PC-9 (cell line): Measurements from ENCODE around the gene GRK2. TPM values are rescaled to one million over a fixed set of nuclear protein-coding genes. Genes with fewer than 3 reads are reported as not detected.

Source experiments
- BruUV-seq: library from RNA; stranded (reverse); fragments of 400-500 nt; replicated peaks from 2 replicates; lab custom pipeline; 2021; lab: Mats Ljungman, UMichigan
- CTCF ChIA-PET: fragments of 300-600 bp; sonication (Branson Sonifier 250); formaldehyde crosslinking; loops from one replicate; lab custom pipeline; 2022; ENCODE audit warnings: antibody characterized with exemption; lab: Charles Lee
- POLR2A ChIA-PET: fragments of 300-600 bp; sonication (Branson Sonifier 250); formaldehyde crosslinking; loops from one replicate; lab custom pipeline; 2022; ENCODE audit warnings: antibody characterized with exemption; ENCODE audit not compliant: unreplicated experiment; lab: Charles Lee
- DNase-seq, 2 experiments: peaks; one replicate each; pipeline versions ENCODE4 v3.0.0 to v3.0.0-alpha.2; 2015 to 2022; ENCODE audit warnings: mixed read lengths in 1 of 2
- H2AFZ ChIP-seq: fragments of 200-600 bp; sonication (generic); 2 replicates; pipeline ENCODE4 v1.8.1; 2017; ENCODE audit warnings: antibody characterized with exemption
- H3F3A ChIP-seq: fragments of 200-600 bp; sonication (generic); 2 replicates; pipeline ENCODE4 v1.8.1; 2017; ENCODE audit warnings: antibody characterized with exemption, mild to moderate bottlenecking, low read depth; ENCODE audit not compliant: insufficient read depth
- H3K27ac ChIP-seq: fragments of 200-600 bp; sonication (generic); 2 replicates; pipeline ENCODE4 v1.6.1; 2016; ENCODE audit warnings: mixed run types
- H3K27me3 ChIP-seq: fragments of 200-600 bp; sonication (generic); 2 replicates; pipeline ENCODE4 v1.6.1; 2016; ENCODE audit warnings: low read depth, mixed run types; ENCODE audit not compliant: insufficient read depth
- H3K36me3 ChIP-seq: fragments of 200-600 bp; sonication (generic); 2 replicates; pipeline ENCODE4 v1.6.1; 2016; ENCODE audit warnings: low read depth, mixed run types
- H3K4me1 ChIP-seq: fragments of 200-600 bp; sonication (generic); replicated peaks from 2 replicates; pipeline ENCODE4 v1.6.1; 2016; ENCODE audit warnings: mixed run types; ENCODE audit not compliant: insufficient read depth
- H3K4me2 ChIP-seq: fragments of 200-600 bp; sonication (generic); 2 replicates; pipeline ENCODE4 v1.6.1; 2017; ENCODE audit warnings: mixed run types
- H3K4me3 ChIP-seq: fragments of 200-600 bp; sonication (generic); 2 replicates; pipeline ENCODE4 v1.6.1; 2016; ENCODE audit warnings: mixed run types
- H3K79me2 ChIP-seq: fragments of 200-600 bp; sonication (generic); 2 replicates; pipeline ENCODE4 v1.6.1; 2017; ENCODE audit warnings: low read depth, mixed run types
- H3K9me2 ChIP-seq: fragments of 200-600 bp; sonication (generic); 2 replicates; pipeline ENCODE4 v1.8.1; 2017; ENCODE audit warnings: mild to moderate bottlenecking; ENCODE audit not compliant: insufficient read depth
- H3K9me3 ChIP-seq: fragments of 200-600 bp; sonication (generic); 2 replicates; pipeline ENCODE4 v1.8.1; 2016; ENCODE audit warnings: low read depth; ENCODE audit not compliant: insufficient read depth
- H4K20me1 ChIP-seq: fragments of 200-600 bp; sonication (generic); 2 replicates; pipeline ENCODE4 v1.8.1; 2017; ENCODE audit not compliant: insufficient read depth
- CTCF ChIP-seq: fragments of 200-600 bp; sonication (generic); conservative IDR thresholded peaks from 2 replicates; pipeline ENCODE4 v1.6.1; 2017; ENCODE audit warnings: mixed run types, antibody characterized with exemption, mild to moderate bottlenecking, moderate library complexity
- EZH2 ChIP-seq: fragments of 200-600 bp; sonication (generic); IDR thresholded peaks from 2 replicates; pipeline ENCODE4 v1.8.0; 2017; ENCODE audit warnings: antibody characterized with exemption, low read depth
- intact Hi-C: fragments of 100-400 bp; cut with micrococcal nuclease; formaldehyde crosslinking; loops from one replicate; pipeline ENCODE4 v1.10.0; 2022; ENCODE audit not compliant: unreplicated experiment
- total RNA-seq: library from RNA; stranded (reverse); gene quantifications from 2 replicates; pipeline ENCODE4 v1.2.3, GENCODE V29; 2021

GRK2 gene
- total RNA-seq, 1 experiment from 2014 or later: 76.7 TPM

- CTCF ChIA-PET: no interaction called here
- no peak for TF ChIP-seq EZH2
- TF ChIP-seq CTCF: no peak
- POLR2A ChIA-PET: interaction anchor here (0.7 kb wide), 1 partner anchor 19 kb away, joined by 6 read pairs; the partner anchor contains the start of gene ANKRD13D
- Histone ChIP-seq H3K36me3 (peaks cover 5% of the 10 kb centered on the region; the same call in 1 of the 2 replicates), H4K20me1 (no peaks in the 10 kb centered on the region), H3K27ac (no peak overlapping the region), H3K27me3 (no peaks in the 10 kb centered on the region), H3K4me1 (peaks cover 43% of the 10 kb centered on the region), H3K9me3 (no peaks in the 10 kb centered on the region), H3F3A (peaks cover 46% of the 10 kb centered on the region), H3K4me3 (no peak overlapping the region), H3K4me2 (no peak overlapping the region), H3K79me2 (peaks cover 27% of the 10 kb centered on the region), H3K9me2 (no peaks in the 10 kb centered on the region), H2AFZ (no peak overlapping the region)
- intact Hi-C loops: no loop called here
- DNase-seq: no peak
- BruUV-seq: no TSS peak
Measured at GRCh38 chr11:67307545-67308001, 41.3 kb downstream of the GRK2 start.

- TF ChIP-seq CTCF: no peak
- no peak for TF ChIP-seq EZH2
- H3K4me3 ChIP-seq: no peak overlapping the region
- peaks cover 5% of the 10 kb centered on the region; the same call in 1 of the 2 replicates for H3K36me3 ChIP-seq
- H3K79me2 ChIP-seq: peaks cover 27% of the 10 kb centered on the region
- no peaks in the 10 kb centered on the region for H3K9me2 ChIP-seq
- peaks cover 45% of the 10 kb centered on the region for H3K4me1 ChIP-seq
- CTCF ChIA-PET: no interaction called here
- DNase-seq: no peak
- POLR2A ChIA-PET: interaction anchor here (0.6 to 0.7 kb wide), 2 partner anchors 19 to 253 kb away, joined by 5 to 6 read pairs; partner anchors contain the start of gene ANKRD13D
- no peak overlapping the region for H2AFZ ChIP-seq
- no peak overlapping the region for H3K27ac ChIP-seq
- H3F3A ChIP-seq: peaks cover 47% of the 10 kb centered on the region
- no peaks in the 10 kb centered on the region for H3K9me3 ChIP-seq
- BruUV-seq: no TSS peak
- H4K20me1 ChIP-seq: no peaks in the 10 kb centered on the region
- no peaks in the 10 kb centered on the region for H3K27me3 ChIP-seq
- intact Hi-C loops: no loop called here
- no peak overlapping the region for H3K4me2 ChIP-seq
Measured at GRCh38 chr11:67308031-67308866, 42.0 kb downstream of the GRK2 start.

- Histone ChIP-seq H3K4me3 (no peak overlapping the region), H3K36me3 (peaks cover 5% of the 10 kb centered on the region; the same call in 1 of the 2 replicates), H3K9me3 (no peaks in the 10 kb centered on the region), H3K79me2 (peaks cover 21% of the 10 kb centered on the region), H3K4me2 (no peak overlapping the region), H3K27me3 (no peaks in the 10 kb centered on the region), H3K4me1 (peaks cover 54% of the 10 kb centered on the region), H4K20me1 (no peaks in the 10 kb centered on the region), H2AFZ (no peak overlapping the region), H3F3A (peaks cover 52% of the 10 kb centered on the region), H3K27ac (no peak overlapping the region), H3K9me2 (no peaks in the 10 kb centered on the region)
- no peak for DNase-seq
- BruUV-seq: no TSS peak
- intact Hi-C loops: no loop called here
- ChIA-PET CTCF (no interaction called here), POLR2A (no interaction called here)
- TF ChIP-seq EZH2 (no peak), CTCF (no peak)
Measured at GRCh38 chr11:67309166-67309565, 42.9 kb downstream of the GRK2 start.
